Smooth muscle cell (in vitro differentiated cells): ENCODE measurements around the gene ERC1. TPM values are rescaled to one million over a fixed set of nuclear protein-coding genes. Genes with fewer than 3 reads are reported as not detected.
A peak's percentile ranks its signal among the peaks of the same experiment; 100 is the strongest.
"Not testable (repeated sequence)": the region's sequence is repeated elsewhere in the genome, so short reads cannot be mapped to it uniquely, and the experiment has no call there.

ENCODE experiments used
- DNase-seq: peaks from one replicate; lab custom pipeline; 2025; ENCODE audit not compliant: unreplicated experiment; lab: John Stamatoyannopoulos, UW
- H2AFZ ChIP-seq: fragments of 200-600 bp; sonication (generic); 2 replicates; pipeline ENCODE4 v1.6.0; 2016; ENCODE audit warnings: antibody characterized with exemption, low read depth, mild to moderate bottlenecking
- H3F3A ChIP-seq: fragments of 200-600 bp; sonication (generic); 2 replicates; pipeline ENCODE4 v1.6.0; 2017; ENCODE audit warnings: antibody characterized with exemption, low read depth
- H3K27ac ChIP-seq: fragments of 200-600 bp; sonication (generic); 2 replicates; pipeline ENCODE4 v1.5.1; 2016; ENCODE audit warnings: low read depth, mild to moderate bottlenecking
- H3K27me3 ChIP-seq: fragments of 200-600 bp; sonication (generic); 2 replicates; pipeline ENCODE4 v1.6.1; 2016; ENCODE audit warnings: low read depth, mild to moderate bottlenecking
- H3K36me3 ChIP-seq: fragments of 200-600 bp; sonication (generic); 2 replicates; pipeline ENCODE4 v1.5.1; 2016; ENCODE audit warnings: low read depth
- H3K4me1 ChIP-seq: fragments of 200-600 bp; sonication (generic); 2 replicates; pipeline ENCODE4 v1.5.1; 2016; ENCODE audit warnings: low read depth
- H3K4me2 ChIP-seq: fragments of 200-600 bp; sonication (generic); 2 replicates; pipeline ENCODE4 v1.6.0; 2016; ENCODE audit warnings: mild to moderate bottlenecking
- H3K4me3 ChIP-seq: fragments of 200-600 bp; sonication (generic); 2 replicates; pipeline ENCODE4 v1.5.1; 2016; ENCODE audit warnings: mild to moderate bottlenecking
- H3K79me2 ChIP-seq: fragments of 200-600 bp; sonication (generic); 2 replicates; pipeline ENCODE4 v1.6.0; 2016; ENCODE audit warnings: low read depth, mild to moderate bottlenecking
- H3K9ac ChIP-seq: fragments of 200-600 bp; sonication (generic); 2 replicates; pipeline ENCODE4 v1.6.0; 2016; ENCODE audit warnings: low read depth
- H3K9me3 ChIP-seq: fragments of 200-600 bp; sonication (generic); replicated peaks from 2 replicates; pipeline ENCODE4 v1.5.1; 2016; ENCODE audit warnings: low read depth
- H4K20me1 ChIP-seq: fragments of 200-600 bp; sonication (generic); 2 replicates; pipeline ENCODE4 v1.6.0; 2016; ENCODE audit warnings: low read depth
- WGBS: methylation state at CpG from one replicate; pipeline ENCODE4 v1.1.7; 2016; ENCODE audit warnings: low lambda C conversion rate; 5-methylcytosine and 5-hydroxymethylcytosine counted together
- polyA plus RNA-seq: library from polyadenylated mRNA; unstranded; fragments of >200 nt; fragmentation: Nextera tagmentation; extraction: Ambion mirVana; gene quantifications from 2 replicates; pipeline ENCODE4 v1.2.1, GENCODE V29; 2016
- total RNA-seq: library from RNA; depleted of rRNA; stranded (reverse); fragments of >200 nt; gene quantifications from 2 replicates; pipeline ENCODE4 v1.2.3, GENCODE V29; 2014
- TF ChIP-seq, protein P1 (sequence below): fragments of 200-600 bp; sonication (generic); IDR thresholded peaks from 2 replicates; pipeline ENCODE4 v1.5.1; 2017; ENCODE audit warnings: borderline replicate concordance, mild to moderate bottlenecking, antibody characterized with exemption; ENCODE audit not compliant: insufficient read depth, poor library complexity, severe bottlenecking

Gene ERC1
- total and polyA plus RNA-seq, 2 experiments from 2014 or later = 13.8 to 17.6 TPM

GRCh38 chr12:1188016-1188415, 197.0 kb downstream of the ERC1 start:
- Histone ChIP-seq H3K79me2 (no peaks in the 10 kb centered on the region), H3K4me2 (no peak overlapping the region), H3K9ac (no peak overlapping the region), H3K4me1 (no peaks in the 10 kb centered on the region), H3K27me3 (no peaks in the 10 kb centered on the region), H3F3A (no peaks in the 10 kb centered on the region), H3K27ac (no peak overlapping the region), H3K4me3 (no peak overlapping the region), H4K20me1 (no peaks in the 10 kb centered on the region), H2AFZ (no peak overlapping the region), H3K9me3 (no peaks in the 10 kb centered on the region), H3K36me3 (peaks cover 7% of the 10 kb centered on the region)
- TF ChIP-seq, protein P1, sequence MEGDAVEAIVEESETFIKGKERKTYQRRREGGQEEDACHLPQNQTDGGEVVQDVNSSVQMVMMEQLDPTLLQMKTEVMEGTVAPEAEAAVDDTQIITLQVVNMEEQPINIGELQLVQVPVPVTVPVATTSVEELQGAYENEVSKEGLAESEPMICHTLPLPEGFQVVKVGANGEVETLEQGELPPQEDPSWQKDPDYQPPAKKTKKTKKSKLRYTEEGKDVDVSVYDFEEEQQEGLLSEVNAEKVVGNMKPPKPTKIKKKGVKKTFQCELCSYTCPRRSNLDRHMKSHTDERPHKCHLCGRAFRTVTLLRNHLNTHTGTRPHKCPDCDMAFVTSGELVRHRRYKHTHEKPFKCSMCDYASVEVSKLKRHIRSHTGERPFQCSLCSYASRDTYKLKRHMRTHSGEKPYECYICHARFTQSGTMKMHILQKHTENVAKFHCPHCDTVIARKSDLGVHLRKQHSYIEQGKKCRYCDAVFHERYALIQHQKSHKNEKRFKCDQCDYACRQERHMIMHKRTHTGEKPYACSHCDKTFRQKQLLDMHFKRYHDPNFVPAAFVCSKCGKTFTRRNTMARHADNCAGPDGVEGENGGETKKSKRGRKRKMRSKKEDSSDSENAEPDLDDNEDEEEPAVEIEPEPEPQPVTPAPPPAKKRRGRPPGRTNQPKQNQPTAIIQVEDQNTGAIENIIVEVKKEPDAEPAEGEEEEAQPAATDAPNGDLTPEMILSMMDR = no peak
- no peak for DNase-seq
- 89% methylated on average over 4 of the region's 4 CpGs for WGBS

GRCh38 chr12:1189163-1189562, 198.1 kb downstream of the ERC1 start:
- Histone ChIP-seq H3F3A (no peaks in the 10 kb centered on the region), H4K20me1 (no peaks in the 10 kb centered on the region), H2AFZ (no peak overlapping the region), H3K9ac (no peak overlapping the region), H3K4me3 (no peak overlapping the region), H3K79me2 (no peaks in the 10 kb centered on the region), H3K9me3 (no peaks in the 10 kb centered on the region), H3K27ac (peak overlapping the region; percentile 46), H3K4me1 (no peaks in the 10 kb centered on the region), H3K36me3 (peaks cover 4% of the 10 kb centered on the region), H3K27me3 (no peaks in the 10 kb centered on the region), H3K4me2 (no peak overlapping the region)
- DNase-seq = no peak
- 89% methylated on average over 4 of the region's 4 CpGs for WGBS
- TF ChIP-seq, protein P1 = no peak

DNA sequence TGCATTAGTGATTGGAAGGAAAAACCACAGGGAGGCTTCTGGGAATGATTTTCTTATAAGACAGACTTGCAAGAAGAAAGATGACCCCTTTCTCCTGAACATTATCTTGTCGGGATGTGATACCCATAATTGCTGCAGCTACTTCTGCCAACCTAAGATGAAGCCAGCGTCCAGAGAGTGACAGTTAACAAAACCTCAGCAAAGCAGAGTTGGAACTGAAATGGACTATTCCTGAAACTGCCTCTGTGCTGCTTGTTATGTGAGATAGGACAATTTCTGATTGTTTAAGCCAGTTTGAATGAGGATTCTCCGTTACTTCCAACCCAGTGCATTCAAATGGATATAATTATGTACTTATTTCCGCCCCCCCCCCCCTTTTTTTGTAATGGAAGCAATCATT, 204.5 kb downstream of the ERC1 start:
- Histone ChIP-seq H2AFZ (no peak overlapping the region), H3K27ac (no peak overlapping the region), H3K4me2 (no peak overlapping the region), H3K4me3 (no peak overlapping the region), H3K36me3 (no peaks in the 10 kb centered on the region), H3K9me3 (no peaks in the 10 kb centered on the region), H3F3A (no peaks in the 10 kb centered on the region), H3K4me1 (no peaks in the 10 kb centered on the region), H3K9ac (no peak overlapping the region), H3K27me3 (no peaks in the 10 kb centered on the region), H3K79me2 (peaks cover 3% of the 10 kb centered on the region), H4K20me1 (no peaks in the 10 kb centered on the region)
- no peak for DNase-seq
- TF ChIP-seq, protein P1 = no peak
- WGBS = 94% methylated on average over 4 of the region's 4 CpGs

- TF ChIP-seq, protein P1 = no peak
- Histone ChIP-seq H3F3A (no peaks in the 10 kb centered on the region), H3K4me3 (no peak overlapping the region), H3K27me3 (no peaks in the 10 kb centered on the region), H3K27ac (peak overlapping the region; percentile 90), H4K20me1 (no peaks in the 10 kb centered on the region), H3K79me2 (peaks cover 6% of the 10 kb centered on the region), H3K4me1 (no peaks in the 10 kb centered on the region), H3K9me3 (no peaks in the 10 kb centered on the region), H3K4me2 (no peak overlapping the region), H2AFZ (no peak overlapping the region), H3K9ac (peak overlapping the region; percentile 47), H3K36me3 (no peaks in the 10 kb centered on the region)
- DNase-seq = no peak
- 73% methylated on average over 3 of the region's 3 CpGs for WGBS
Measured at GRCh38 chr12:1197264-1198018, 206.4 kb downstream of the ERC1 start.

GRCh38 chr12:1198854-1199253, 207.8 kb downstream of the ERC1 start:
- not testable (repeated sequence) for H3K79me2 ChIP-seq, H3F3A ChIP-seq, H3K9ac ChIP-seq, DNase-seq, H4K20me1 ChIP-seq, H3K27me3 ChIP-seq, H3K9me3 ChIP-seq, H3K36me3 ChIP-seq, H2AFZ ChIP-seq, H3K4me3 ChIP-seq, H3K4me1 ChIP-seq, H3K4me2 ChIP-seq
- WGBS = 100% methylated on average over 5 of the region's 5 CpGs
- peak overlapping the region; percentile 90 for H3K27ac ChIP-seq
